ENCODE results near the gene OR52L1.

- TF ChIP-seq CTCF (IDR thresholded peaks at IDR 0.05) (no peak), POLR2AphosphoS5 (IDR thresholded peaks at IDR 0.05) (no peak), POLR2A (IDR thresholded peaks at IDR 0.05) (no peak)
Observed at GRCh38 chr11:5966958-5967357, 19.8 kb downstream of the OR52L1 start.

Measured in breast epithelium (tissue), 3 donors.